Endothelial cell of umbilical vein (primary cell): ENCODE data around the gene FBXL13. TPM values are rescaled to one million over a fixed set of nuclear protein-coding genes. Genes with fewer than 3 reads are reported as not detected.
A peak's percentile ranks its signal among the peaks of the same experiment; 100 is the strongest.

Source experiments
- BruUV-seq: library from RNA; stranded (reverse); fragments of 400-500 nt; replicated peaks from 2 replicates; lab custom pipeline; 2021; lab: Mats Ljungman, UMichigan
- CTCF ChIA-PET: fragments of 300-600, 350-600 bp; sonication (Branson Sonifier 250); formaldehyde crosslinking; loops from one replicate; lab custom pipeline; 2021; ENCODE audit warnings: antibody characterized with exemption, inconsistent platforms; lab: Charles Lee
- POLR2A ChIA-PET: fragments of 300-600, 350-600 bp; sonication (Branson Sonifier 250); formaldehyde crosslinking; loops from one replicate; lab custom pipeline; 2021; ENCODE audit warnings: antibody characterized with exemption, inconsistent platforms; lab: Charles Lee
- DNase-seq: peaks from one replicate; pipeline ENCODE4 v3.0.0-alpha.2; 2011; ENCODE audit warnings: low read depth, low spot score
- FAIRE-seq: peaks from 2 replicates; lab custom pipeline; 2011; peaks lifted over from hg19 to GRCh38; lab: Jason Lieb, UNC
- H2AFZ ChIP-seq: 2 replicates; pipeline ENCODE4 v1.6.0; 2012; ENCODE audit warnings: low read depth, low read length, control low read depth, inconsistent platforms
- H3K27ac ChIP-seq: 2 replicates; pipeline ENCODE4 v1.5.1; 2011; ENCODE audit warnings: low read depth, mild to moderate bottlenecking, control low read depth, low read length, moderate library complexity; ENCODE audit not compliant: insufficient read depth
- H3K27me3 ChIP-seq, 2 experiments: 2 replicates each; pipeline versions ENCODE4 v1.6.0 to v1.6.1; 2011; ENCODE audit warnings: low read length in 2 of 2, mixed read lengths in 1 of 2; ENCODE audit not compliant: control insufficient read depth in 2 of 2, insufficient read depth in 2 of 2
- H3K36me3 ChIP-seq, 2 experiments: 2 replicates in 1 of 2; 3 replicates in 1 of 2; pipeline ENCODE4 v1.5.1; 2011; ENCODE audit warnings: low read length in 2 of 2, mild to moderate bottlenecking in 1 of 2, moderate library complexity in 1 of 2; ENCODE audit not compliant: control insufficient read depth in 2 of 2, insufficient read depth in 2 of 2; ENCODE audit errors: extremely low read depth in 1 of 2
- H3K4me1 ChIP-seq: 3 replicates; pipeline ENCODE4 v1.5.1; 2011; ENCODE audit warnings: mild to moderate bottlenecking, low read length; ENCODE audit not compliant: control insufficient read depth, insufficient read depth; ENCODE audit errors: extremely low read depth
- H3K4me2 ChIP-seq: 2 replicates; pipeline ENCODE4 v1.6.1; 2011; ENCODE audit warnings: low read length, control low read depth, mixed read lengths; ENCODE audit not compliant: insufficient read depth
- H3K4me3 ChIP-seq, 3 experiments: fragments of 200-600 bp in 1 of 3; sonication (generic), shearing (Covaris generic) in 1 of 3; replicated peaks in 1 of 3; 2 replicates each; pipeline ENCODE4 v1.5.1; 2011 to 2016; ENCODE audit warnings: control low read depth in 3 of 3, low read length in 3 of 3, mild to moderate bottlenecking in 2 of 3, inconsistent platforms in 1 of 3, low read depth in 1 of 3, moderate library complexity in 1 of 3; ENCODE audit not compliant: insufficient read depth in 1 of 3
- H3K79me2 ChIP-seq: 2 replicates; pipeline ENCODE4 v1.6.0; 2012; ENCODE audit warnings: low read length, inconsistent platforms; ENCODE audit not compliant: control insufficient read depth, insufficient read depth
- H3K9ac ChIP-seq: replicated peaks from 2 replicates; pipeline ENCODE3; 2011; ENCODE audit warnings: low read length, control low read depth; ENCODE audit not compliant: insufficient read depth; ENCODE audit errors: extremely low read depth
- H3K9me1 ChIP-seq: replicated peaks from 3 replicates; pipeline ENCODE4 v1.6.0; 2011; ENCODE audit warnings: mild to moderate bottlenecking, low read length; ENCODE audit not compliant: control insufficient read depth, insufficient read depth; ENCODE audit errors: extremely low read depth
- H3K9me3 ChIP-seq: replicated peaks from 2 replicates; pipeline ENCODE4 v1.5.1; 2012; ENCODE audit warnings: low read length, inconsistent platforms; ENCODE audit not compliant: control insufficient read depth, insufficient read depth
- H4K20me1 ChIP-seq: replicated peaks from 2 replicates; pipeline ENCODE3; 2011; ENCODE audit warnings: mild to moderate bottlenecking, low read length; ENCODE audit not compliant: control insufficient read depth, insufficient read depth; ENCODE audit errors: extremely low read depth
- CTCF ChIP-seq, 2 donors: IDR thresholded peaks; 1 replicate in 1 of 2; 2 replicates in 1 of 2; pipeline ENCODE4 v1.5.1; 2011; ENCODE audit warnings: low read length in 2 of 2, mild to moderate bottlenecking in 2 of 2, moderate library complexity in 2 of 2, control low read depth in 1 of 2, inconsistent platforms in 1 of 2, low read depth in 1 of 2; ENCODE audit not compliant: insufficient read depth in 1 of 2; ENCODE audit errors: extremely low read depth in 1 of 2
- EZH2 ChIP-seq: IDR thresholded peaks from 2 replicates; pipeline ENCODE4 v1.6.1; 2012; ENCODE audit warnings: borderline replicate concordance, low read depth, mild to moderate bottlenecking, moderate library complexity, low read length, inconsistent platforms; ENCODE audit not compliant: severe bottlenecking
- dilution Hi-C: fragments of 300-500 bp; cut with MboI; formaldehyde crosslinking; loops from one replicate; pipeline ENCODE4 v1.15.0; 2019; ENCODE audit warnings: low sequenced_read_pairs; ENCODE audit not compliant: extremely low pct_ligation_motif_present
- intact Hi-C: fragments of 100-400 bp; cut with micrococcal nuclease; formaldehyde crosslinking; loops from one replicate; pipeline ENCODE4 v1.10.0; 2022
- polyA plus RNA-seq, 4 experiments: library from polyadenylated mRNA; depleted of rRNA in 3 of 4; stranded (reverse) in 3 of 4; unstranded in 1 of 4; fragments of >200 nt; gene quantifications; 2 replicates each; pipeline versions ENCODE4 v1.2.1 to v1.2.3, GENCODE V29; 2011 to 2012; ENCODE audit warnings: missing spikeins in 1 of 4
- total RNA-seq: library from RNA; stranded (reverse); gene quantifications from 2 replicates; pipeline ENCODE4 v1.2.3, GENCODE V29; 2021

FBXL13 gene
- total and polyA plus RNA-seq, 2 donors (not counting 3 experiments of a cell fraction or from before 2014, with no cell fraction given) = 3.9 to 4.6 TPM

GRCh38 chr7:103073989-103074518 is 542 bp downstream of the FBXL13 start:
- BruUV-seq = TSS peak; percentile 37
- intact Hi-C loops = loop anchor here (1.0 to 5.0 kb wide), 3 partner anchors 75 to 327 kb away; partner anchors contain the start of genes DNAJC2, FAM185A and NAPEPLD
- CTCF ChIA-PET = interaction anchor here (0.8 to 2.2 kb wide), 7 partner anchors 12 to 501 kb away, joined by 3 to 27 read pairs (median 5); partner anchors contain the start of gene NAPEPLD

More at GRCh38 chr7:103073989-103074518, 542 bp downstream of the FBXL13 start:
- Histone ChIP-seq H3K27ac (peak overlapping the region; percentile 40), H3K4me1 (peaks cover 17% of the 10 kb centered on the region), H3K9me1 (no peaks in the 10 kb centered on the region), H4K20me1 (no peaks in the 10 kb centered on the region), H3K27me3 (no peaks in the 10 kb centered on the region), H3K4me2 (peak overlapping the region; percentile 91), H2AFZ (peak overlapping the region; percentile 93), H3K4me3 (peak overlapping the region; percentile 49 to 76 (median 65)), H3K9ac (peak overlapping the region; percentile 92), H3K36me3 (no peaks in the 10 kb centered on the region), H3K79me2 (peaks cover 25% of the 10 kb centered on the region), H3K9me3 (no peaks in the 10 kb centered on the region)
- DNase-seq (no peak), FAIRE-seq (no peak)
- POLR2A ChIA-PET = interaction anchor here (1.0 kb wide), 1 partner anchor 9 kb away, joined by 3 read pairs; no protein-coding TSS in a partner anchor
- TF ChIP-seq CTCF (IDR thresholded peaks at IDR 0.05; ENCODE audit: extremely low read depth in 1 of 2, insufficient read depth in 1 of 2, low read depth in 1 of 2, low read length in 2 of 2) (no peak), EZH2 (no peak)
- dilution Hi-C loops = no loop called here
